ENCODE measurements around the gene MEGF6. TPM values are rescaled to one million over a fixed set of nuclear protein-coding genes. Genes with fewer than 3 reads are reported as not detected.

The MEGF6 gene
- total RNA-seq, 1 experiment from 2014 or later: 21.3 TPM

DNA sequence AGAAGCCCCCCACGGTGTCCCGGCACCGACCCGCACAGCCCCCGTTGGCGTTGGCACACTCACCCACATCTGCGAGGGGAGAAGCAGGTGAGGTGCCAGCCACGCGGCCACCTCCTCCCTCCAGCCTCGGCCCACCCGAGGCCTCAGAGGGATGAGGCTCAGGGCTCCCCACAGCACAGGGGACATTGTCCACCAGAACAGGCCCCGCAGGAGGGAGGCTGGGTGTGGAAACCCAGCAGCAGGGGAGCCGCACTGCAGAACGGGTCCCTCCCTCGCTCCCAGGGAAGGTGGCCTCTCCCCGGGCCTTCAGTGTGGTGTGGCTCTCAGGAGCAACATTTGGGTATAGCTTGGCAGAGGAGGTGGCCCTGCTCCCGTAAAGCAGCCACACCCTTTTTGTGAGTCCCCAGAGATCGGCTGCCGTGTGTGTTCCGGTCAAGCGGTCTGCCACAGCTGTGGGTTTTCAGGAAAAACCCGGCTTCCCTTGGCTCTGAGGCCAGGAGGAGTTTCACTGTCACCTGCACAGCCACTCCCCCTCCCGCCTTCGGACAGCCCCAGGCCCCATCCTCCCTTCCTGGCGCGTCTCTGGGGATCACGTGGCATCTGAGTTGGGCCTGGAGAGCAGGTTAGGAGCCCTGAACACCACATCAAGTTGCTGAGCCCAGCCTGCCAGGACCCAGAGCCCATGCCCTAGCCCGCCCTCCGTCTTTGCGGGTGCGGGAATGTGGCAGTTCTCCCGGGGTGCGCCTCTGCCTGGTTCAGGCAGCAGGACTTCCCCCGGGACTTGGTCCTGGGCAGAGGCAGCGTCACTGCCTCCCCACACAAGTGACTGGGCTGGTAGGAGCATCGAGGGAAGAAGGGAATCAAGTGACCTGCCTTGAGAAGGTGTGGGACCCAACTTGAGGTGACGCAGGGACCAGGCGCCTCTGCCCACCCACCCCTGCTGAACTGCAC is 64.0 kb downstream of the MEGF6 start:
- H2AFZ ChIP-seq (ENCODE audit: low read length): no peak overlapping the region
- H3K4me2 ChIP-seq (ENCODE audit: insufficient read depth, insufficient read length, low read length): no peak overlapping the region
- H2BK15ac ChIP-seq (ENCODE audit: low read depth, low read length): no peak overlapping the region
- no peak overlapping the region for H4K5ac ChIP-seq (ENCODE audit: insufficient read length, low read depth, low read length)
- H3K9ac ChIP-seq (ENCODE audit: extremely low read depth, insufficient read length, low read length): no peak overlapping the region
- H3K27ac ChIP-seq (ENCODE audit: insufficient read length, low read depth, low read length): no peak overlapping the region
- H2BK12ac ChIP-seq (ENCODE audit: insufficient read length, low read depth, low read length): no peak overlapping the region
- H3K9me3 Mint-ChIP-seq: no peaks in the 10 kb centered on the region
- no peak overlapping the region for H2BK120ac ChIP-seq (ENCODE audit: low read depth, low read length, poor library complexity, severe bottlenecking)
- H4K8ac ChIP-seq (replicated peaks; ENCODE audit: insufficient read length, low read depth, low read length): no peak overlapping the region
- no peaks in the 10 kb centered on the region for H3K27me3 Mint-ChIP-seq (ENCODE audit: low read depth)
- no peak overlapping the region for H3K56ac ChIP-seq (ENCODE audit: insufficient read length, low read depth, low read length)
- H3K4me3 Mint-ChIP-seq: no peak overlapping the region
- H2BK20ac ChIP-seq (ENCODE audit: low read depth, low read length, poor library complexity, severe bottlenecking): no peak overlapping the region
- H3K36me3 Mint-ChIP-seq (ENCODE audit: insufficient read depth in 1 of 3, low read depth in 3 of 3): no peaks in the 10 kb centered on the region
- H3K27me3 ChIP-seq (ENCODE audit: insufficient read depth, low read length): no peaks in the 10 kb centered on the region
- H3K27ac Mint-ChIP-seq: no peak overlapping the region
- H2AK5ac ChIP-seq (ENCODE audit: insufficient read length, low read length): no peak overlapping the region
- no peak overlapping the region for H3K23ac ChIP-seq (ENCODE audit: insufficient read length, low read depth, low read length)
- H4K20me1 ChIP-seq (ENCODE audit: control insufficient read depth, insufficient read depth, insufficient read length): no peaks in the 10 kb centered on the region
- H3K14ac ChIP-seq (ENCODE audit: insufficient read depth, low read length): no peak overlapping the region
- no peaks in the 10 kb centered on the region for H3K9me3 ChIP-seq (ENCODE audit: control insufficient read depth, low read depth, low read length)
- H3K4me1 Mint-ChIP-seq: peaks cover 0 to 19% of the 10 kb centered on the region in 2 experiments; a peak in 2 of 4 replicates
- WGBS (ENCODE audit: extremely low coverage, insufficient read length, low lambda C conversion rate): no CpG with 5 or more reads among the region's 38 CpGs
- no peak overlapping the region for H2BK5ac ChIP-seq (ENCODE audit: insufficient read length, low read length)
- no peaks in the 10 kb centered on the region; the same call in 1 of the 2 replicates for H3K4me1 ChIP-seq (ENCODE audit: insufficient read depth, low read length)
- H4K91ac ChIP-seq (ENCODE audit: insufficient read length, low read depth, low read length): no peak overlapping the region
- no peaks in the 10 kb centered on the region for H3K79me2 ChIP-seq (ENCODE audit: insufficient read depth, low read length)
- no peaks in the 10 kb centered on the region for H3K79me1 ChIP-seq (ENCODE audit: insufficient read depth, low read depth, low read length, poor library complexity, severe bottlenecking)
- no peak overlapping the region for H3K4ac ChIP-seq (ENCODE audit: low read depth, low read length)
- peak; percentile 52 for DNase-seq
- no peaks in the 10 kb centered on the region for H3K23me2 ChIP-seq (ENCODE audit: insufficient read length, low read depth, low read length, poor library complexity, severe bottlenecking)
- no peak overlapping the region for H3T11ph ChIP-seq (ENCODE audit: low read length)
- TF ChIP-seq, protein P1, sequence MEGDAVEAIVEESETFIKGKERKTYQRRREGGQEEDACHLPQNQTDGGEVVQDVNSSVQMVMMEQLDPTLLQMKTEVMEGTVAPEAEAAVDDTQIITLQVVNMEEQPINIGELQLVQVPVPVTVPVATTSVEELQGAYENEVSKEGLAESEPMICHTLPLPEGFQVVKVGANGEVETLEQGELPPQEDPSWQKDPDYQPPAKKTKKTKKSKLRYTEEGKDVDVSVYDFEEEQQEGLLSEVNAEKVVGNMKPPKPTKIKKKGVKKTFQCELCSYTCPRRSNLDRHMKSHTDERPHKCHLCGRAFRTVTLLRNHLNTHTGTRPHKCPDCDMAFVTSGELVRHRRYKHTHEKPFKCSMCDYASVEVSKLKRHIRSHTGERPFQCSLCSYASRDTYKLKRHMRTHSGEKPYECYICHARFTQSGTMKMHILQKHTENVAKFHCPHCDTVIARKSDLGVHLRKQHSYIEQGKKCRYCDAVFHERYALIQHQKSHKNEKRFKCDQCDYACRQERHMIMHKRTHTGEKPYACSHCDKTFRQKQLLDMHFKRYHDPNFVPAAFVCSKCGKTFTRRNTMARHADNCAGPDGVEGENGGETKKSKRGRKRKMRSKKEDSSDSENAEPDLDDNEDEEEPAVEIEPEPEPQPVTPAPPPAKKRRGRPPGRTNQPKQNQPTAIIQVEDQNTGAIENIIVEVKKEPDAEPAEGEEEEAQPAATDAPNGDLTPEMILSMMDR (conservative IDR thresholded peaks at IDR 0.05): no peak
- H3K18ac ChIP-seq (ENCODE audit: insufficient read length, low read depth, low read length): no peak overlapping the region
